Activated T-cell treated with anti-CD3 and anti-CD28 coated beads, Interleukin-2, amount 50 U/mL, for 48 hours (primary cell): Measurements from ENCODE around the gene FAM72A.
"Not testable (repeated sequence)": the region's sequence is repeated elsewhere in the genome, so short reads cannot be mapped to it uniquely, and the experiment has no call there.

Source experiments
- DNase-seq, 2 experiments: peaks; one replicate each; pipeline ENCODE4 v3.0.0-alpha.2; 2020

The FAM72A gene

GRCh38 chr1:206202789-206203363 is at the start of gene FAM72A:
TSS of gene FAM72A (minus strand) at chr1:206202839. CDS start at chr1:206202025, 814 bp downstream.
- peak; percentile 96 for DNase-seq

GRCh38 chr1:206250953-206251681 is 48.5 kb upstream of the FAM72A start:
- not testable (repeated sequence) for DNase-seq

- DNase-seq: not testable (repeated sequence)
Observed at GRCh38 chr1:206246129-206246886, 43.7 kb upstream of the FAM72A start.

GRCh38 chr1:206245479-206245878 is 42.8 kb upstream of the FAM72A start:
- DNase-seq: not testable (repeated sequence)

GRCh38 chr1:206243335-206243734 is 40.7 kb upstream of the FAM72A start:
- DNase-seq: peak in 1 of 2 experiments; percentile 14

- not testable (repeated sequence) for DNase-seq
Observed at GRCh38 chr1:206240288-206240687, 37.6 kb upstream of the FAM72A start.

- not testable (repeated sequence) for DNase-seq
Observed at GRCh38 chr1:206235190-206235589, 32.6 kb upstream of the FAM72A start.

- not testable (repeated sequence) for DNase-seq
Observed at GRCh38 chr1:206234189-206234916, 31.7 kb upstream of the FAM72A start.

GRCh38 chr1:206232970-206233645 is 30.5 kb upstream of the FAM72A start:
- DNase-seq: not testable (repeated sequence)

- not testable (repeated sequence) for DNase-seq
Observed at GRCh38 chr1:206231989-206232388, 29.4 kb upstream of the FAM72A start.

GRCh38 chr1:206229286-206229685 is 26.6 kb upstream of the FAM72A start:
- not testable (repeated sequence) for DNase-seq

GRCh38 chr1:206226886-206227285 is 24.2 kb upstream of the FAM72A start:
- DNase-seq: not testable (repeated sequence)

- DNase-seq: not testable (repeated sequence)
Observed at GRCh38 chr1:206225386-206225785, 22.7 kb upstream of the FAM72A start.

- DNase-seq: not testable (repeated sequence)
Observed at GRCh38 chr1:206224190-206224776, 21.6 kb upstream of the FAM72A start.

- not testable (repeated sequence) for DNase-seq
Observed at GRCh38 chr1:206221585-206221984, 18.9 kb upstream of the FAM72A start.

- not testable (repeated sequence) for DNase-seq
Observed at GRCh38 chr1:206220332-206221000, 17.8 kb upstream of the FAM72A start.

GRCh38 chr1:206219514-206220331 is 17.1 kb upstream of the FAM72A start:
- DNase-seq: not testable (repeated sequence)

- DNase-seq: not testable (repeated sequence)
Observed at GRCh38 chr1:206218765-206219164, 16.1 kb upstream of the FAM72A start.

- DNase-seq: not testable (repeated sequence)
Observed at GRCh38 chr1:206218285-206218684, 15.6 kb upstream of the FAM72A start.
